Measurements from ENCODE around the gene LRRFIP2. TPM values are rescaled to one million over a fixed set of nuclear protein-coding genes. Genes with fewer than 3 reads are reported as not detected.

LRRFIP2 gene
- total and polyA plus RNA-seq, 2 donors (not counting 1 experiment from before 2014, with no cell fraction given): 8.6 to 49.2 TPM

DNA sequence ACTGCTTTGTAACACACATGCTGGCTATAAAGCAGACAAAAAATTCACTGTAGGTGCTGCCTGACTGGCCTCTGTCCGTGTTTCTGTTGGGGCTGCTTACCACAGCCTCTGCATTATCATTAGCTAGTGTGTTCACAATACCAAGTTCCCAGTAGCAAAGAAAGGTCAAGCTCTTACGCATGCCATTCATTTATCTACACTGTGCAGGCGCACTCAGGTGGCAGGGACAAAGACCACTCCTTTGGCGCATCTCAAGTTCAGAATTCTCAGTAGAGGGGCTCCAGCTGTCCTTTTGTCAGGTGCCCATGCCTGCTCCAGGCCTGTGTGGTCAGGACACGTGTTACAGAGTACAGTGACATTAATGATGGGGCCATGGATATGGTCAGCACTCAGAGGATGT lies 158.7 kb downstream of the LRRFIP2 start:
- intact Hi-C loops (cut with micrococcal nuclease): no loop called here
- ATAC-seq (ENCODE audit: low read depth): no peak
- DNase-seq: no peak
- Histone ChIP-seq H3K9ac (ENCODE audit: low read length) (no peak overlapping the region), H3K27me3 (replicated peaks in 1 of 4; ENCODE audit: control extremely low read depth in 1 of 4, control insufficient read depth in 3 of 4, insufficient read depth in 4 of 4, low read length in 3 of 4) (no peaks in the 10 kb centered on the region), H3K79me2 (ENCODE audit: control insufficient read depth, insufficient read depth, low read length) (no peaks in the 10 kb centered on the region), H4K20me1 (ENCODE audit: control insufficient read depth, insufficient read depth, low read length, poor library complexity, severe bottlenecking) (no peaks in the 10 kb centered on the region), H3K4me2 (replicated peaks; ENCODE audit: low read depth, low read length, poor library complexity, severe bottlenecking) (no peak overlapping the region), H3K9me3 (ENCODE audit: control extremely low read depth in 1 of 3, control insufficient read depth in 2 of 3, insufficient read depth in 1 of 3, low read length in 2 of 3) (no peaks in the 10 kb centered on the region), H3K4me1 (ENCODE audit: control insufficient read depth in 2 of 2, insufficient read depth in 2 of 2, low read length in 2 of 2) (no peaks in the 10 kb centered on the region), H3K4me3 (ENCODE audit: control extremely low read depth in 1 of 5, extremely low read depth in 1 of 5, insufficient read depth in 1 of 5, low read depth in 2 of 5, low read length in 4 of 5) (no peak overlapping the region), H2AFZ (ENCODE audit: insufficient read depth, low read depth, low read length, poor library complexity, severe bottlenecking) (no peak overlapping the region), H3K36me3 (replicated peaks in 1 of 2; ENCODE audit: control extremely low read depth in 1 of 2, control insufficient read depth in 1 of 2, extremely low read depth in 1 of 2, insufficient read depth in 2 of 2, low read length in 1 of 2) (peaks cover 23 to 74% of the 10 kb centered on the region in 2 experiments), H3K27ac (ENCODE audit: low read length in 2 of 2) (no peak overlapping the region)
- CTCF ChIA-PET: no interaction called here
- no peaks in the 10 kb centered on the region for H3K27me3 Mint-ChIP-seq
- H3K27ac Mint-ChIP-seq: no peak overlapping the region
- H3K4me3 Mint-ChIP-seq: no peak overlapping the region
- no peaks in the 10 kb centered on the region for H3K9me3 Mint-ChIP-seq (ENCODE audit: insufficient read depth)
- TF ChIP-seq, protein P1, sequence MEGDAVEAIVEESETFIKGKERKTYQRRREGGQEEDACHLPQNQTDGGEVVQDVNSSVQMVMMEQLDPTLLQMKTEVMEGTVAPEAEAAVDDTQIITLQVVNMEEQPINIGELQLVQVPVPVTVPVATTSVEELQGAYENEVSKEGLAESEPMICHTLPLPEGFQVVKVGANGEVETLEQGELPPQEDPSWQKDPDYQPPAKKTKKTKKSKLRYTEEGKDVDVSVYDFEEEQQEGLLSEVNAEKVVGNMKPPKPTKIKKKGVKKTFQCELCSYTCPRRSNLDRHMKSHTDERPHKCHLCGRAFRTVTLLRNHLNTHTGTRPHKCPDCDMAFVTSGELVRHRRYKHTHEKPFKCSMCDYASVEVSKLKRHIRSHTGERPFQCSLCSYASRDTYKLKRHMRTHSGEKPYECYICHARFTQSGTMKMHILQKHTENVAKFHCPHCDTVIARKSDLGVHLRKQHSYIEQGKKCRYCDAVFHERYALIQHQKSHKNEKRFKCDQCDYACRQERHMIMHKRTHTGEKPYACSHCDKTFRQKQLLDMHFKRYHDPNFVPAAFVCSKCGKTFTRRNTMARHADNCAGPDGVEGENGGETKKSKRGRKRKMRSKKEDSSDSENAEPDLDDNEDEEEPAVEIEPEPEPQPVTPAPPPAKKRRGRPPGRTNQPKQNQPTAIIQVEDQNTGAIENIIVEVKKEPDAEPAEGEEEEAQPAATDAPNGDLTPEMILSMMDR (IDR thresholded peaks at IDR 0.05): no peak
- TF ChIP-seq EZH2 (IDR thresholded peaks at IDR 0.05; ENCODE audit: borderline replicate concordance, insufficient read depth, low read depth, low read length, poor library complexity, severe bottlenecking): no peak
- 100% methylated on average over 4 of the region's 5 CpGs for WGBS (ENCODE audit: insufficient coverage)
- POLR2A ChIA-PET: interaction anchor here (1.3 kb wide), 1 partner anchor 22 kb away, joined by 4 read pairs; the partner anchor contains the start of genes EPM2AIP1 and MLH1
- no peaks in the 10 kb centered on the region for H3K4me1 Mint-ChIP-seq

DNA sequence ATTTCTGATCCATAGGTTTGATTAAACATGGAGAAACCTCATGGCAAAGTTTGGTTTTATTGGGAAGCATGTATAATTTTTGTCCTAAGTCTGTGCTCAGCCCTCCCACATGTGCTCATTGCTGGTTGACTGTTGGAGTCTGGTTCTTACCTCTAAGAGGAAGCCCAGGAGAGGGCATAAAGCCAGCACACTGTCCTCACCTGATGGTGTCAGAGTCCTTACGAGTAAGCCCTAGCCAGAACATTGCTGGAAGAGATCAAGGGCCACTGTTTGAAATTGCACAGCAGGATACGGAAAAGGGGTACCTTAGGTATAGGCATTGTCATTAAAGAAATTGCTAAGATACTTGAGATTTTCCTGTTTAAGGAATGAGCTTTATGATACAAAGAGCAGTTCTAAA lies 159.8 kb downstream of the LRRFIP2 start:
- no peaks in the 10 kb centered on the region for H3K79me2 ChIP-seq (ENCODE audit: control insufficient read depth, insufficient read depth, low read length)
- H3K4me2 ChIP-seq (replicated peaks; ENCODE audit: low read depth, low read length, poor library complexity, severe bottlenecking): no peak overlapping the region
- ATAC-seq (ENCODE audit: low read depth) (no peak), DNase-seq (no peak)
- intact Hi-C loops (cut with micrococcal nuclease): no loop called here
- Mint-ChIP-seq H3K4me1 (no peaks in the 10 kb centered on the region), H3K4me3 (no peak overlapping the region), H3K27me3 (no peaks in the 10 kb centered on the region), H3K27ac (no peak overlapping the region), H3K9me3 (ENCODE audit: insufficient read depth) (no peaks in the 10 kb centered on the region)
- H3K9ac ChIP-seq (ENCODE audit: low read length): no peak overlapping the region
- no peaks in the 10 kb centered on the region for H3K27me3 ChIP-seq (replicated peaks in 1 of 4; ENCODE audit: control extremely low read depth in 1 of 4, control insufficient read depth in 3 of 4, insufficient read depth in 4 of 4, low read length in 3 of 4)
- H2AFZ ChIP-seq (ENCODE audit: insufficient read depth, low read depth, low read length, poor library complexity, severe bottlenecking): no peak overlapping the region
- no peak for TF ChIP-seq EZH2 (IDR thresholded peaks at IDR 0.05; ENCODE audit: borderline replicate concordance, insufficient read depth, low read depth, low read length, poor library complexity, severe bottlenecking)
- TF ChIP-seq, protein P1 (IDR thresholded peaks at IDR 0.05): no peak
- ChIA-PET CTCF (no interaction called here), POLR2A (no interaction called here)
- WGBS (ENCODE audit: insufficient coverage): 100% methylated on average over 2 of the region's 2 CpGs
- no peak overlapping the region for H3K4me3 ChIP-seq (ENCODE audit: control extremely low read depth in 1 of 5, extremely low read depth in 1 of 5, insufficient read depth in 1 of 5, low read depth in 2 of 5, low read length in 4 of 5)
- peaks cover 21 to 69% of the 10 kb centered on the region in 2 experiments for H3K36me3 ChIP-seq (replicated peaks in 1 of 2; ENCODE audit: control extremely low read depth in 1 of 2, control insufficient read depth in 1 of 2, extremely low read depth in 1 of 2, insufficient read depth in 2 of 2, low read length in 1 of 2)
- no peaks in the 10 kb centered on the region for H3K4me1 ChIP-seq (ENCODE audit: control insufficient read depth in 2 of 2, insufficient read depth in 2 of 2, low read length in 2 of 2)
- no peaks in the 10 kb centered on the region for H3K9me3 ChIP-seq (ENCODE audit: control extremely low read depth in 1 of 3, control insufficient read depth in 2 of 3, insufficient read depth in 1 of 3, low read length in 2 of 3)
- no peaks in the 10 kb centered on the region for H4K20me1 ChIP-seq (ENCODE audit: control insufficient read depth, insufficient read depth, low read length, poor library complexity, severe bottlenecking)
- no peak overlapping the region for H3K27ac ChIP-seq (ENCODE audit: low read length in 2 of 2)

Small RNA genes within 50 kb of the gene (small RNA-seq; reads per million reads assigned to genes)
- gene RF00019 (ENCODE audit: insufficient read length, low read depth, low replicate concordance): not detected
- not detected for gene RNU6-1301P (ENCODE audit: insufficient read length, low read depth, low replicate concordance)

Other genes with a start within 250 kb of the LRRFIP2 start
- 147 and 175 TPM in 2 replicates for gene TRANK1, start 229.5 kb downstream of the LRRFIP2 start, total RNA-seq
- 20.8 and 31.5 TPM in 2 replicates for gene TRANK1, start 229.5 kb downstream of the LRRFIP2 start, polyA plus RNA-seq
- 42.4 and 44.9 TPM in 2 replicates for gene EPM2AIP1, start 181.5 kb downstream of the LRRFIP2 start, total RNA-seq
- gene EPM2AIP1, start 181.5 kb downstream of the LRRFIP2 start, polyA plus RNA-seq: 13.5 and 20.3 TPM in 2 replicates
- gene MLH1, start 181.1 kb downstream of the LRRFIP2 start, total RNA-seq: 38.5 and 46.3 TPM in 2 replicates
- 22.4 and 26.1 TPM in 2 replicates for gene MLH1, start 181.1 kb downstream of the LRRFIP2 start, polyA plus RNA-seq
- 69.6 and 78.2 TPM in 2 replicates for gene GOLGA4, start 68.7 kb upstream of the LRRFIP2 start, total RNA-seq
- gene GOLGA4, start 68.7 kb upstream of the LRRFIP2 start, polyA plus RNA-seq: 4.6 and 5.0 TPM in 2 replicates

Measured in B cell (primary cell).